A172 (cell line): ENCODE data around the gene KCTD11. TPM values are rescaled to one million over a fixed set of nuclear protein-coding genes. Genes with fewer than 3 reads are reported as not detected.

ENCODE experiments used
- DNase-seq: peaks from one replicate; pipeline ENCODE4 v3.0.0-alpha.2; 2015; ENCODE audit warnings: low spot score
- total RNA-seq: library from RNA; depleted of rRNA; stranded (reverse); fragments of >200 nt; shearing (Covaris generic); gene quantifications from 2 replicates; pipeline ENCODE4 v1.2.3, GENCODE V29; 2014; rRNA removed

Gene KCTD11
- total RNA-seq, 1 experiment from 2014 or later: 19.5 TPM

DNA sequence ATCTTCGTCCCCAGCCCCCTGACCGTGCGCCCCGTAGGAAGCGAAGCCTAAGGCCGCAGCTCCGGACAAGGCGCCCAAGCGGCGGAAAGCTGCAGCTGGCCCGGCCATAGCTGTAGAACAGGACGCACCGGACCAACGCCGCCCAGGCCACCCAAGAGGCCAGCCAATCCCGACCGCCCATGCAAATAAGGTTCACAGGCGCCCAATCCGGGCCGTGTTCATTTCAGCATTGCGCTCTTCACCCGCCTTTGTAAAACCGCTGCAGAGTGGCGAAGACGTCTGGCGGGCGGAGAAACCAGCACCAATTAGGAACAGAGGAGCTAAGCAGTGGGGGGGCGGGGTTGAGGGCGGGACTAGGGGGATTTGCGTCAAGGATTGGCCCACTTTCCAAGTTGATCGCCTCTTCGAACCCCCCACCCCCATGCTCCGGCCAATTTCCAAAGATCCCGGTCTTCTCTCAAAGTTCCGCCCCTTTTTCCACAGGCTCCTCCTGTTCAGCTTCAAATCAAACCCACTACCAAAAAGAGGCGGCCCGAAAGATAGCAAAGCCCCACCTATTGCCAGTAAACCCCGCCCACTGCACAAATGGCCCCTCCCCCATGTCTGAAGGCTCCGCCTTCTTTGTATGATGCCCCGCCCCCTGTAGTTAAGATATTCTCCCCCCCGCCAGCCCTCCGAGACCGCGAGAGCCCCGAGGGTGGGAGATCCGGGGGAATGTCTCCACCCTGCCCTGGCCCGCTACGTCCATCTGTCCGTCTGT, 52.2 kb downstream of the KCTD11 start, which contains the start of gene TMEM256:
TSS of gene TMEM256 (minus strand) at position 121 of the 760 bp plus-strand sequence. CDS start at position 108, 13 bp downstream.
- DNase-seq: peak; percentile 99

Other genes with a start within 250 kb of the KCTD11 start
- not detected in 2 replicates for gene ASGR2, start 237.3 kb upstream of the KCTD11 start, total RNA-seq
- 0.86 and 0.98 TPM in 2 replicates for gene ASGR1, start 172.8 kb upstream of the KCTD11 start, total RNA-seq
- gene DLG4, start 132.3 kb upstream of the KCTD11 start, total RNA-seq: 7.2 and 7.3 TPM in 2 replicates
- gene ACADVL, start 132.2 kb upstream of the KCTD11 start, total RNA-seq: 278 and 349 TPM in 2 replicates
- gene DVL2, start 117.6 kb upstream of the KCTD11 start, total RNA-seq: 65.1 and 82.4 TPM in 2 replicates
- gene PHF23, start 112.7 kb upstream of the KCTD11 start, total RNA-seq: 59.5 and 75.3 TPM in 2 replicates
- gene GABARAP, start 109.7 kb upstream of the KCTD11 start, total RNA-seq: 144 and 238 TPM in 2 replicates
- gene CTDNEP1, start 100.4 kb upstream of the KCTD11 start, total RNA-seq: 34.2 and 36.9 TPM in 2 replicates
- gene ELP5, start 99.9 kb upstream of the KCTD11 start, total RNA-seq: 102 and 104 TPM in 2 replicates
- gene CLDN7, start 89.7 kb upstream of the KCTD11 start, total RNA-seq: 1.2 TPM in 1 of 2 replicates, not detected in the other
- not detected in 2 replicates for gene SLC2A4, start 70.4 kb upstream of the KCTD11 start, total RNA-seq
- gene YBX2, start 57.5 kb upstream of the KCTD11 start, total RNA-seq: 0.86 and 1.1 TPM in 2 replicates
- gene EIF5A, start 44.5 kb upstream of the KCTD11 start, total RNA-seq: 844 and 911 TPM in 2 replicates
- gene GPS2, start 36.8 kb upstream of the KCTD11 start, total RNA-seq: 100 and 114 TPM in 2 replicates
- 9.8 and 12.2 TPM in 2 replicates for gene NEURL4, start 22.8 kb upstream of the KCTD11 start, total RNA-seq
- 0.90 and 4.1 TPM in 2 replicates for gene ACAP1, start 15.6 kb upstream of the KCTD11 start, total RNA-seq
- not detected in 2 replicates for gene TMEM95, start 3.0 kb downstream of the KCTD11 start, total RNA-seq
- gene TNK1, start 28.9 kb downstream of the KCTD11 start, total RNA-seq: 0.07 TPM in 1 of 2 replicates, not detected in the other
- gene PLSCR3, start 42.4 kb downstream of the KCTD11 start, total RNA-seq: 73.2 and 74.7 TPM in 2 replicates
- 71.7 and 80.4 TPM in 2 replicates for gene TMEM256, start 51.9 kb downstream of the KCTD11 start, total RNA-seq
- 11.3 and 12.3 TPM in 2 replicates for gene NLGN2, start 55.7 kb downstream of the KCTD11 start, total RNA-seq
- gene SPEM1, start 68.2 kb downstream of the KCTD11 start, total RNA-seq: not detected in 2 replicates
- not detected in 2 replicates for gene SPEM2, start 73.5 kb downstream of the KCTD11 start, total RNA-seq
- not detected in 2 replicates for gene SPEM3, start 76.7 kb downstream of the KCTD11 start, total RNA-seq
- 2.5 and 7.4 TPM in 2 replicates for gene TMEM102, start 83.3 kb downstream of the KCTD11 start, total RNA-seq
- gene FGF11, start 87.3 kb downstream of the KCTD11 start, total RNA-seq: 0.89 TPM in 1 of 2 replicates, not detected in the other
- 14.1 and 20.2 TPM in 2 replicates for gene CHRNB1, start 92.9 kb downstream of the KCTD11 start, total RNA-seq
- gene ZBTB4, start 127.5 kb downstream of the KCTD11 start, total RNA-seq: 24.8 and 28.4 TPM in 2 replicates
- not detected in 2 replicates for gene SLC35G6, start 129.3 kb downstream of the KCTD11 start, total RNA-seq
- gene POLR2A, start 132.2 kb downstream of the KCTD11 start, total RNA-seq: 17.8 and 23.4 TPM in 2 replicates
- 9.3 and 17.0 TPM in 2 replicates for gene TNFSF12, start 196.9 kb downstream of the KCTD11 start, total RNA-seq
- gene TNFSF13, start 206.6 kb downstream of the KCTD11 start, total RNA-seq: 3.7 and 4.1 TPM in 2 replicates
- gene SENP3, start 209.8 kb downstream of the KCTD11 start, total RNA-seq: 162 and 170 TPM in 2 replicates
- gene CD68, start 227.5 kb downstream of the KCTD11 start, total RNA-seq: 11.5 and 15.6 TPM in 2 replicates
- 246 and 350 TPM in 2 replicates for gene MPDU1, start 231.7 kb downstream of the KCTD11 start, total RNA-seq
- gene SOX15, start 237.9 kb downstream of the KCTD11 start, total RNA-seq: 2.0 and 7.2 TPM in 2 replicates